ENCODE measurements around the gene OR6N2.

OR6N2 gene, protein sequence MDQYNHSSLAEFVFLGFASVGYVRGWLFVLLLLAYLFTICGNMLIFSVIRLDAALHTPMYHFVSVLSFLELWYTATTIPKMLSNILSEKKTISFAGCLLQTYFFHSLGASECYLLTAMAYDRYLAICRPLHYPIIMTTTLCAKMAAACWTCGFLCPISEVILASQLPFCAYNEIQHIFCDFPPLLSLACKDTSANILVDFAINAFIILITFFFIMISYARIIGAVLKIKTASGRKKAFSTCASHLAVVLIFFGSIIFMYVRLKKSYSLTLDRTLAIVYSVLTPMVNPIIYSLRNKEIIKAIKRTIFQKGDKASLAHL

DNA sequence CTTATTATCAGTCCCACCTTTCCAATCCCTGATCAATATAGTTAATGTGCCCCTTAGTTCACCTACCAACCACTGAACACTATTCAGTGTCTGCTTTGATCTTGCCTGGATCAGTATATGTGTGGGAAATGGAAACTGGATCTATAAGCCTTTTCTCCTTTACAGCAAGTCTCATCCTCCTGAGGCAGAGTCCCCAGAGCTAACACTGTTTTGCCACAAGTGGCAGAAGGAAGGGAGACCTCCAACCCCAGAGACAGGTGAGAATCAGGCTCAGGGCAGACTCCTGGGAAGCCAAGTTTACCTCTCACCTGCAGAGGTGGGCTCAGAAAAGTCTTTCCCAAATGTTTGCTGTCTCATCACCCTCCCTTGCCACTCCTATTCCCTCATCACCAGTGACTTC lies at the start of gene OR6N2:
TSS of gene OR6N2 (minus strand) at position 101 of the 400 bp plus-strand sequence. CDS start 3,569 bp downstream, outside the sequence.
- DNase-seq (ENCODE audit: low read depth in 3 of 3, low spot score in 1 of 3), result no peak

DNA sequence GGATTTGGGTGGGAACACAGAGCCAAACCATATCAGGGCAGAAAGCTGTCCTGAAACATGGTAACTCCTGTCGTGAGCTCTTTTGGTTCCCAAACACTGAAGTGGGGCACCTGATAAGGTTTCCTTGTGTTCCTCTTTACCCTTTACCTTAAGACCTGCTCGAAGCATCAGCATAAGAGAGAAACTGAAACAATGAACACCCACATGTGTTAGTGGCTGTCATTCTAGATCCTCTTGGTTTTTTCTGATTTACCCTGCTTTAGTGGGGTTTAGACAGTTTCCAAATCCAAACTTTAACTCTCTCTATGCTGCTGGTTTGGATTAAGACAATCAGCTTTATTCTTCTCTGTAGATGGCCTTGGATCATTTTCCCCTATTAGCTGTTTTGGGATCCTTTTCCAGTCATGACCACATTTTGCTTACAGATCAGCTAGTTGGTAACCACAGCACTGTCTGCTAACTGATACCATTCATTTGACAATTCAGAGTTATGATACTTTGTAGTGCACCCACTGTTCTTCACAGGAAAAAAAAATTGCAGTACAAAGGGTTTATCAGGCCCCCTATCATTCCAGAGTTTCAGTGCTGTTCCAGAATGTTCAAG lies 49.2 kb upstream of the OR6N2 start:
- no peak for DNase-seq (ENCODE audit: low read depth in 3 of 3, low spot score in 1 of 3)

DNA sequence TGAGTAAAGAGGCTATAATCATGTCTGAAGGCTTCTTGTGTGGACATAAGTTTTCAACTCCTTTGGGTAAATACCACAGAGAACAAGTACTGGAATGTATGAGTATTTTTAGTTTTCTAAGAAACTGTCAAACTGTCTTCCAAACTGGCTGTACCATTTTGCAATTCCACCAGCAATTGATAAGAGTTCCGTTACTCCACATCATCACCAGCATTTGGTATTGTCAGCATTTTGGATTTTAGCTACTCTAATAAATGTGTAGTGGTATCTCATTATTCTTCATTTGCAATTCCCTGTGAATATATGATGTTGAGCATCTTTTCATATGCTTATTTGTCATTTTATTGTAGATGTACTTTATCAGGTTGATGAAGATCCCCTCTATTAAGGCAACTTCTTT lies 40.7 kb upstream of the OR6N2 start:
- no peak for DNase-seq (ENCODE audit: low read depth in 3 of 3, low spot score in 1 of 3)

DNA sequence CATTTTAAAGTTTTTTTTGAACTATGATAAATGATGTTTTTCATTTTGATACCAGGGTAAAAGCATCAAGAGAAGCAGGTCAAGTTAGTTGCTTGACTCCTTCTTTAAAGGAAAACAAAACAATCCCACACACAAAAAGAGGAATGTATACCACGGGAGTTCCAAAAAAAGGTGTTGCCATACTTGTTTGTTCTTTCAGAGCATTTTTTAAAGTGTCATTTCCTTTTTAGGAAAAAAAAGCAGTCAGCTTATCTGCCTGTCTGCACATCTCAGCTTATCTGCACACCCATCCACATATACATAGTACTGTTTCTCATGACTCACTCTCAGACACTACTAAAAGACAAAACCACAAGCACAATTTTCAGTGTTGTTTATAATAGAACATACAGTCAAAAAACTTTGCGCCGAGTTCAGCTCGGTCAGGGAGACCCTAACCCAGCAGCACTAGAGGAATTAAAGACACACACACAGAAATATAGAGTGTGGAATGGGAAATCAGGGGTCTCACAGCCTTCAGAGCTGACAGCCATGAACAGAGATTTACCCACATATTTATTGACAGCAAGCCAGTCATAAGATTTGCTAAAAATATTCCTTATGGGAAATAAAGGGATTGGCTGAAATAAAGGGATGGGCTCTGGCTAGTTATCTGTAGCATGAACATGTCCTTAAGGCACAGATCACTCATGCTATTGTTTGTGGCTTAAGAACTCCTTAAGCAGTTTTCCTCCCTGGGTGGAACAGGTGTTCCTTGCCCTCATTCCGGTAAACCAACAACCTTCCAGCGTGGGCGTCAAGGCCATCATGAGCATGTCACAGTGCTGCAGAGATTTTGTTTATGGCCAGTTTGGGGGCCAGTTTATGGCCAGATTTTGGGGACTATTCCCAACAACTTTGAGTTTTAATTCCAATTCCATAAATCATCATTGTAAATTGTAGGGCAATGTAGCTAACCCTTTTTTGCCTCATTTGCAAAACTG lies 38.7 kb upstream of the OR6N2 start:
- no peak for DNase-seq (ENCODE audit: low read depth in 3 of 3, low spot score in 1 of 3)

DNA sequence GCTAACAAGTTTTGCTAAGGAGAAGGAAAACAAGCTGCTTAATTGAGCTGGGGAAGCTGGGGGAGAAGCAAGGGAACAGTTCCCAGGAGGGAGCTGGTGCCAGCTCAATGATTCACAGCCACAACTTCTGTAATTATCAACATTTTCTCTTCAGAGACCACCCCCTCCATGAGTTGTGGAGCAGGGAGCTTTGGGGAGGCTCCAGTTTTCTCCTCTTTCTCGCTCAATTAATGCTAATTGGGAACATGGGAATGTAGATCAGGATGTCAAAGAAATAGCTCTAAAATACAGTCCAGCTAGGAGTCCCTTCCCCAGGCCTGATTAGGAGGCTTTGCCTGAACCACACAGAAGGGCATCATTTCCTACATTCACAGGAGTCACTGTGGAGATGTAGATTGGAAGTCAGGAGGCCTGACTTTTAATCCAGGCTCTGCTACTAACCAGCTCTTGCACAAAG lies 38.0 kb upstream of the OR6N2 start:
- DNase-seq (ENCODE audit: low read depth in 3 of 3, low spot score in 1 of 3), result no peak

DNA sequence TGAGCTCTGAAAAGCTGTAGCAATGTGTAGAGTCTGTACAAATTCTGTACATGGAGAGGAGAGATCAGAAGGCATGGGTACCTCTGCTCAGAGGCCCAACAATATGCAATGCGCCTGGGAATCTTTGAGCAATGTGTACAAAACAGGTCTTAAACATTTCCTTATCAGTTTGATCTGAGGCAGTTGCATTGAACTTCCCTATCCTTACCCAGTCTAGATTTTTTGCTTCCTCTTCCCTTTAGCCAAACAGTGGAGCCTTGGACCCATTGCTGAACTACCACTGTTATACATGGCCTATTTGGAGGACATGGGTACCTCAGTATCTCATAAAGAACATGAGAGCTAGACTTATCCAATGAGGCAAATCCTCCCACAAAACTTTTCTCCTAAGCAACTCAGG lies 37.6 kb upstream of the OR6N2 start:
- no peak for DNase-seq (ENCODE audit: low read depth in 3 of 3, low spot score in 1 of 3)

DNA sequence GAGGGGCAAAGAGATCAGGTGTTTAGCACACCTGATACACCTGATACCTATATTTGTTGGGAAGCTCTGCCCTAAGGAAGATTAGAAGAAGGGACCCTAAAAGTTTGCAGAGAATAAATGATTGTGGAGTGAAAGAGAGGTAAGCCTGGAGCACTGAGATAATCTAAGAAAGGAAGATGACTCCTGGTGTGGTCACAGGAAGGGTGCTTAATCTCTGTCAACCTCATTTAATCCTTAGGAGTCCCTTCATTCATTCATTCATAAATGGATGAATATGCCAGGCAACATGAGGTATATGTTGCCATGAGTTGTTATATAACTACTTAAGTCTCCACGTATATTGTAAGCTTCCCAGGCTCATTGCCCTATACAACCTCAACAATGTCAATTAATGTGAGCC lies 34.0 kb upstream of the OR6N2 start:
- DNase-seq (ENCODE audit: low read depth in 3 of 3, low spot score in 1 of 3), result no peak

DNA sequence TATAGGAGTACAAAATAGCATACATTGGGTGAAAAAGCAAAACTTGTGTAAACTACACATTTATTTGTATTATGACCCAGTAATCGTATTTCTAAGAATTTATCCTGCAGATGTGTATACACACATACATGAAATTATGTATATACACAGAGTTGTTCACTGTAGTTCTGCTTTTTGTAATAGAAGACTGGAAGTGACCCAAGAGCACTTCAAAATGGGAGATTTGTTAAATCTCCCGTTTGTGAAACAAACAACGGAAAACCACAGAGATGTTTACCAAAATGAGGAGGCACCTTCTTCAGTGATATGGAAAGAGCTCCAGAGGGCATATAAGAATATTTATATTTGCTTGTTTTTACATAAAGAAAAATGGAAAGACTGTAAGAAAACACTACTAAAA lies 32.2 kb upstream of the OR6N2 start:
- no peak for DNase-seq (ENCODE audit: low read depth in 3 of 3, low spot score in 1 of 3)

DNA sequence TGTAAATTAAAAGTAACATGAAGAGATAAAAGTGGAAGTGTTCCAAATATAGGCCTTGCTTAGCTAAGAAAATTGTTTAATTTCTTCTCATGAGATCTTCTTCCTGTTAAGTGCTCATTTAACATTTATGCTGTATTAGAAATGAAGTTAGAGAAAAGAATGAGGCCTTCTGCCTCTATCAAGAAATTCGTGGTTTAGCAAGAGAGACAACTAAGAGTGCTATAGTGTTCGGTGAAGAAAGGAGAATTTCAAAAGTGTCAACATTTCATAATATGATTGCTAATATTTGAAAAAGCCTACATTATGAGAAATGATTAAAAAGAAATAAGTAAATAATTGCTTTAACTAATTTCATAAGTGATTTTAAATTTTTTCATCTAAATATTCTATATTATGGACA lies 31.3 kb upstream of the OR6N2 start:
- DNase-seq (ENCODE audit: low read depth in 3 of 3, low spot score in 1 of 3), result no peak

DNA sequence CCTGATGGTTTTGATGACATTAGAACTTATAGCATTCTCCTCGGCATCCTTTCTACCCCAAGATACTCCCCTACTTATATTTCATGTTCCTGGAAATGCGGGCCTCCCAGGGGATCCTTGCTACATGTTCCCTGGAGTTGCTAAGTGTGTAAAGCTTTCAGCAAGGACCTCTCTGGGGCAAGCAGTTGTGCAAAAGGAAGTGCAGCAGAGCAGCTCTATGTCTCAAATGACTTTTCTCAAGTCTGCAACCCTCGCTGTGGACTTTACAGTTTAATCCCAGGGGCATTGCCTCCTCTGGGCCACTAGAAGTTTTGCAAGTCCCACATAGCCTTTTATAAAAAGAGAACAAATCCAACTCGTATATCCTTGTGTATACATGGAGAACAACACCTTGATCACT lies 29.3 kb upstream of the OR6N2 start:
- DNase-seq (ENCODE audit: low read depth in 3 of 3, low spot score in 1 of 3), result no peak

DNA sequence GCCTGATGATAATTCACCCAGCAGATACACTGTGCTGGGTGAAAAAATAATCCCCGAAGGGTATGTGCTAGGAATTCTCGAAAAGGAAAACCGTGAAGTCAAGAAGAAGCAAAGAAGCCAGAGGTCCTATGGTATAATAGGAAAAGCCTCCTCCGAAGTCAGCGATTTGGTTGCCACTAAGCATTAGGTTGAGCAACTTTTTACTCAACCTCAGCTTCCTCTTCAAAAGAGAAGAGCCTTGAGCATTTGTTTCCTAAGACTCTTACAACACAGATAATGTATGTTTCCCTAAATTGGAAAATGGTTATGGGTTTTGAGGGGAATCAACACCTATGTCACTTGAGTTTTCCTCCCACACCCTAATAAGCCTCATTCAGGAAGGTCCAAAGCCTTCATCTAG lies 28.9 kb upstream of the OR6N2 start:
- DNase-seq (ENCODE audit: low read depth in 3 of 3, low spot score in 1 of 3), result no peak

DNA sequence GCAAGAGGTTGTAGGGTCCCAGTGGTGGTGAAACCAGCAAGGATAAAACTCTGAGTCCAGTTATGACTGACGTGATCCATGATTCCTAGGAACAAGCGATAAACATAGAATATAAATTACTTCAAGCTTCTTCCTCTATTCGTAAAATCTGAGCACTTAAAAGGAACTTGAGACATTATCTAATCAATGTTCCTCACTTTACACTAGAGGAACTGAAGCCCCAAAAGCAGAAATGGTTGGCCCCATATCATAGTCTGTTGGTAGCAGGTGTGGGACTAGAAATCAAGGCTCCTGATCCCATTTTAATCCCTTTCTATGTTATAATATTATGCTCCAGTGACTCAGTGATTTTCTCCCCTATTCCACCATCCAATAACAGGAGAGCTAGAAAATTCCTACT lies 28.3 kb upstream of the OR6N2 start:
- no peak for DNase-seq (ENCODE audit: low read depth in 3 of 3, low spot score in 1 of 3)

DNA sequence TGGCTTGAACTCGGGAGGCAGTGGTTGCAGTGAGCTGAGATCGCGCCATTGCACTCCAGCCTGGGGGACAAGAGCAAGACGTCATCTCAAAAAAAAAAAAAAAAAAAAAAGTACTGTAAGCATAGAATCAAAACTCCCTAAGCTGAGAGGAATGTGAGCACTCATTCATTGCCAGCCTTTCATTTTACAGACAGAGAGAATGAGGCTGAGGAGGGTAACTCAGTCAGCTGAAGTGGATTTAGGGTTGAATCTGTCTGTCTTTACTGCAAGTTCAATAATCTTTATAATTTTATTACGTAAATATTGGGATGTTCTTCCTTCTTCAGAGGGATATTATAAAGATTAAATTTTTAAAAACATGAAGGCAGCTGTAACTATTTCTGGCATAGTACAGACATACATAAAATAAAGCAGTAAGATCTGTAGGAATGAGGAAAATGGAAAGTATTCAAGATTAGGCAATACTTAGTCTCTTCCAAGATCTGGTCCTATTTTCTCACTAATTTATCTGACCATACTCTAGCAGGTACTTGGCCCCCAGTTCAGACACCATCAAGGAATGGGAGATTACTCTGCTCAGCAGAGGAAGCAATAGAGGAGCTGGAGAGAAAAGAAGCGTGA lies 26.0 kb upstream of the OR6N2 start:
- no peak for DNase-seq (ENCODE audit: low read depth in 3 of 3, low spot score in 1 of 3)

DNA sequence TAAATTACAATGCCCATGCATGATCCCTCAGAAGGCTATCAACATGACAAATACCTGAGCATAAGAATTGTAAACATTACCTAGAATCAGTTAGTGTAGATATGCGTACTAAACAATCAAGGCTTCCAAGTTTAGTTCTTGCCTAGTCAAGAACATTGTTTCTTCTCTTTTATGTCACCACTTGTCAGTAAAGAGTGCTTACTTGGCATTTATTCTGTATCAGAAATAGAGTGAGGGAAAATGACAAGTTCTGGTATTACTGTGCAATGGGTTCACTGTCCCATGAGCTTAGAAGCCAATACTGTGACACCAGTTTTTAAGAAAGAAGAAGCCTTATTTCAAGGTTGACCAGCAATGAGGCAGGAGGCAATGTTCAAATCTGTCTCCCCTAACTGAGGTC lies 22.7 kb upstream of the OR6N2 start:
- DNase-seq (ENCODE audit: low read depth in 3 of 3, low spot score in 1 of 3), result no peak

DNA sequence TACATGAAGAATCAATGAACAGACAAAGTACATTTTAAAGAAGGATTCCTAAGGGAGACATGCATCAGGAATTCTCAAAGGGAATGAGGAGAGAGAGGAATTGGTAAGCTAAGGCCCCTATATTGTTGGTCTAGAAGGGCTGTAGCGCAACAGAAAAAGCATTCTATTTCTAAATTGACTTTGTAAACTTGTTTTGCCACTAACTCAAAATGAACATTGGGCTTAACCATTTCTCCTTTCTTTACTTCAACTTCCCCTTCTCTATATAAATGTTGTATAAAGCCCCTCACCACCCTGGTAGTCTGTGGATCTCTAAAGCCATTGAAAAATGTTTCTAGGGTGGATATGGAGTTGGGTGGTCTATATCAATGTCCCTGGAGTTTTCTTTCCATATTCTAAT lies 20.4 kb upstream of the OR6N2 start:
- DNase-seq (ENCODE audit: low read depth in 3 of 3, low spot score in 1 of 3), result no peak

DNA sequence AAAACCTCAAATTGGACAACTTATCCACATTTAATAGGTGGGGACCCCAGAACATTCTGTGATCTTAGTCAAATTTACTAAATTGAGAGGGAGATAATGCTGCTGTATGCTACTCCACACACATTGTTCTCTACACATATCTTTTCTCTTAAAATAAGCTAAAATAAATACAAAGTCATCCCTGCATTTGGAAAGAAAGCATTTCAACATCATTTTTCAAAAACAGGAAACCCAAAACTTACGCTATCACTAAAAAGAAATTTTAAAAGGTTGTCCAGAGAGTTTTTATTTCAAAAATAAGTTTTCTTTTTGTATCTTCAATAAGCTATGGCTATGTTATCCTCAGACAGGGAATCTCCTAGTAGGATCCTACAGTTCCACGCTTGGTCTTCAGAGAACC lies 19.5 kb upstream of the OR6N2 start:
- no peak for DNase-seq (ENCODE audit: low read depth in 3 of 3, low spot score in 1 of 3)

DNA sequence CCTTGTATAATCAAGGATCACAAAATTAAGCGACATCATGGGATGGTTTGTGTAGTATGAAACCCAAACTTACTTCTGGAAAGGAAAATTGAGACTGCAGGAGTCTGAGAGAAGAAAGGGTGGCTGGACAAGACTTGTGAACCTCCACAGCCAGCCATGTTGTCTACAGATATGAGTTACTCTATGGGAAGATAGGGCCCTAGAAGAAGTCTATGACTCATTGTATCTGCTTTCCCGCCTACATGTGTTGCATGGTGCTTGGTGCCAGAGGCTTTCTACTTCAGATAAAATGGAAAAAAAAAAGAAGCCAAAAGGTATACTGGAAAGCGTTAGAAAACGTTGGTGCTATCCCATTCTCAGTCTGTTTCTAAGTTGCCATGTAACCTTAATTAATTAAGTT lies 18.7 kb upstream of the OR6N2 start:
- DNase-seq (ENCODE audit: low read depth in 3 of 3, low spot score in 1 of 3), result no peak

DNA sequence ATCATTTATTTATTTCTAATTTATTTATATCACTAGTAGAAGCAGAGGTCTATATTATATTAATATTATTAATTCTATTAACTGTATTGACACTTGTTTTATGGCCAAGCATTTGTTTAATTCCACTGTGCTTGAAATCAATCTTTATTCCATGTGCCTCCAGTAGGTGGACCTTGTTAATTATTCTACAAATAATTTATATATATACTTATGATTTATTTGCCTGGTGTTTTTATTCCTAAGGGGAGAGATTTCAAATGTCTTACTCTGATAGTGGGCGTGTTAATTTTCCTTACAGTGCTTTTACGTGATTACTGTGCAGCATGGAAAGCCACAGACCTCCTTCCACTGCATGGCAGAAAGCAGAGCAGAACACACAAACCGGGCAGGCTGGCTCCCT lies 17.5 kb upstream of the OR6N2 start:
- DNase-seq (ENCODE audit: low read depth in 3 of 3, low spot score in 1 of 3), result no peak

DNA sequence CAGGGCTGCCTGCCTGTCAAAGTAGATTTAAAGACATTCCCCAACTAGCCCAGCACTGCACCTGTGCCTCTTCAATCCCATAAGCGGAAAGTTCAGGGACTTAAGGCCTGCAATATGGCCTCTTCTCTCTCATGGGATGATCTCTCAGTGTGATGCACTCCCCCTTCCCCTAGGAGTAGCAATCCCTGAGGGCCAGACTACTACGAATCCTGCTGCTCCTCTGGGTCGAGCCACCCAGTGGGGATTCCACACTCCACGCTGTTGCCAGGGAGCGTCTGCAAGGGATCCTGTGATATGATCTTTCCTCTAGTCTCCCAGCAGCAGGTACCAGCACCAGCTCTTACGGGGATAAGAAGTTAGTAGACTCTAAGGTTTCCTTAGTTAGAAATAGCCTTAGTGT lies 13.2 kb upstream of the OR6N2 start:
- DNase-seq (ENCODE audit: low read depth in 3 of 3, low spot score in 1 of 3), result no peak

DNA sequence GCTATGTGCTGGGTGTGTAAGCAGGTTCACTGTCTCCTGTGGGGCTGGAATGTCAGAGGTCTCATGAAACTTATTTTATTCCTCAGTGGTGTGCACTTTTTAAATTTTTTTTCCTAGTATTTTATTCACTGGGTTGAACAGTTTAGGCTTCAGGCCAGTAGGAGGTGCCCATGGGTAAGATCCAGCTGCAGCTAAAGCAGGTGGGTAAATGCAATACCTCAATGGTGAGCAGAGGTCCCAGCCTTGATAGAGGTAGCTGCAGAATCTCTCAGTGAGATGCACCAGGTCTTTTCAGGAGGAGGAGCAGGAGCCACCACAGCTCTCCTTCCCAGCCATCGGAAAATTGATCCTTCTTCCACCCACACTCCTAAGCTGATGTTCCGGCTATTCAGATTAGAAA lies 12.6 kb upstream of the OR6N2 start:
- DNase-seq (ENCODE audit: low read depth in 3 of 3, low spot score in 1 of 3), result peak in 2 of 3 donors; percentile 3 to 15

All from stimulated activated CD4-positive, alpha-beta T cell treated with anti-CD3 and anti-CD28 coated beads, TNF-alpha, amount 100 ng/mL, for 1 hour (primary cell).